T1000 (cell line): Measurements from ENCODE around the gene UGT3A2.

Experiments
- DNase-seq: peaks from one replicate; lab custom pipeline; 2025; ENCODE audit warnings: mixed read lengths; lab: John Stamatoyannopoulos, UW

UGT3A2 gene

DNA sequence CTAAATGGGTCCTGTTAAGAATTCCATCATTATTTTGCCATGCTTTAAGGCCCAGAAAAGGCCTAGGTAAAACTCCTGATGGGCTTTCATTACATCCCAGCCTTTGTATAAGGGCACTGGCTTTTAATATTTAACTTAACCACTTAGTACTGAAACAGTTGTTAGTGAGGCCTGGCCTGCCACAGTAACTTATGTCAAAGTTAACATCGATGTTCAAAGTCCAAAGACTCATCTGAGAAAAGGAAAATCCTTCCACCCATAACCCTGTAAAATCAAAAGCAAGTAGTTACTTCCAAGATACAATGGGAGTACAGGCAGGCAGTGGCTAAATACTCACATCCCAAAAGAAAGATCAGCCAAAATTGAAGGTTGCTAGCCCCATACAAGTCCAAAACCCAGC is 60.5 kb downstream of the UGT3A2 start:
- no peak for DNase-seq

DNA sequence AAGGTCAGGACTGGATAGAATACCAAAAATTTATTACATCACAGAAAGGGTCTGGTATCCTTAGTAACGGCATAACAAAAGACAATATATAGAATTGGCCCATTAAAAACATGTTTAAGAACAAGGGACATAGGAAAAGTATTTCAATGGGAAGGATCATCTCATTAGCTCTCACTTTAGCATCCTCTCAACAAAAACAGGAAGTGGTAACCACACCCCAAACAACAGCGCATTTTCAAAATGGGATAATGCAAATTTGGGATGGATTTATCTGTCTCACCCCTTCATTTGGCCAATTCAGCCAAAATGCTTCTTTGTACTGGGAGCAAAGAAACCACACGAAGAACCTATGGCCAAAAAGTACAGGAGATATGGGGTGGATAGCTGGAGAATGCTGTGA is 65.7 kb downstream of the UGT3A2 start:
- DNase-seq, result no peak

DNA sequence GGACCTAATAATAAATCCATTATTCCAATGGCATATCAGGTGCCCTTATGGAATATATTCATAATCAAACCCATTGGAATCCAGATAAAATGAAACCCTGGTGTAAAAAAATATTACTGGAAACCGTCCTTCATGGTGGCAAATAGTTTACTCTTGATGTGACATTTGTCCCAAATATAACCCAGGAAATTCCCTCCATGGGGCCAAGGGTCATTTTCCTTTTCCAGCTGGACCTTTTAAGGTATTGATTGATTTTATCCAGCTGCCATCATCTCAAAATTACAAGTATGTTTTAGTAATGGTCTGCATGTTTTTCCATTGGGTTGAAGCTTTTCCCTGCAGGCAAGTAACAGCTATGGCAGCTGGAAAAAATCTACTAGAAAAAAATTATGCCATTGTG is 67.1 kb downstream of the UGT3A2 start:
- no peak for DNase-seq

DNA sequence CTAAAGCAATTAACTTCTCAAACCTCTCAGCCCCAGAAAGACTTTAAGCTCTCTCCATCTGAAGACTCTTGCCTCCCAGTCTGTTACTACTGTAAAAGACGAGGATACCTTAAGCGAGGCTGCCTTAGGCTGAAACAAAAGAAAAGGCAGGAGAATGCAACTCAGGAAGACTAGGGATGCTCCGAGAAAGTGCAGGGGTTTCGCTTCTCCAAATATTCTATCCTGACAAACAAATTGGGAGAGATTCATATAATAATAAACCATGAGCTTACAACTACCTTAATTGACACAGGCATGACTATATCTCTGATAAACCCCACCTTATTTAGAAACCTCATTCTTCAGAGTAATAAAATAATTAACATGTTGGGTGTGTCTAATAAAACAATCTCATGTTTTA is 70.6 kb downstream of the UGT3A2 start:
- DNase-seq, result no peak

DNA sequence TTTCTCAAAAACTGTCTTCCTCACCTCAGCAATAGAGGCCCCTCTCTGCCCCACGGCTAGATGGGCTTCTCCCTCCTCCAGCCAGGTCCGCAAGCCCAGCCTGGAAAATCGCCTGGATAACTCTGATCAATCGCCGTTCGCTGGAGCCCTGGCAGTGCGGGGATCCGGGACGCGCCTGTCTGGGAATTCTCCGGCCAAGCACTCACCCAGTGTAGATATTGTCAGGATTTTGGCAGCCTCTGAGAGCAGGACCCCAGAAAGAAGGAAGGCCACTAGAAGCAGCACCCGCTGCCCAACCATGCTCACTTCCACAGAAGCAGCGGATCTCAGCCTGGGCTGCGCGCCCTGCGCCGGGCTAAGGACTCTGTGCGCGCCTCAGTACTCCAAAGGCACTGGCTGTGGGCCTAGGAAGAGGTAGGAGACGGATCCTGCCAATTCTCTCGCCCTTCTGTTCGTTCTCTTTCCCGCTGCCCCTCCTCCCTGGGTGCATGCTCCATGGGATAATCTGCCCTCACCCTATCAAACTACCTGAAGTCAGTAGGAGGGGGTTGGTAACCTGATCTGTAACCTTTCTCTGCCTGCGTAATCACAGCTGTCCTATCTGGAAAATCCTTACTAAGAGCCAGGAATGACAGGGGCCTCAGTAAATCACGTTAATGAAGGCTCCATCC is 75.6 kb downstream of the UGT3A2 start, which contains the start of gene UGT3A1:
Gene UGT3A1 (minus strand): TSS at position 450 of the 671 bp plus-strand sequence. CDS start 150 bp downstream, at position 300.
- DNase-seq, result no peak

DNA sequence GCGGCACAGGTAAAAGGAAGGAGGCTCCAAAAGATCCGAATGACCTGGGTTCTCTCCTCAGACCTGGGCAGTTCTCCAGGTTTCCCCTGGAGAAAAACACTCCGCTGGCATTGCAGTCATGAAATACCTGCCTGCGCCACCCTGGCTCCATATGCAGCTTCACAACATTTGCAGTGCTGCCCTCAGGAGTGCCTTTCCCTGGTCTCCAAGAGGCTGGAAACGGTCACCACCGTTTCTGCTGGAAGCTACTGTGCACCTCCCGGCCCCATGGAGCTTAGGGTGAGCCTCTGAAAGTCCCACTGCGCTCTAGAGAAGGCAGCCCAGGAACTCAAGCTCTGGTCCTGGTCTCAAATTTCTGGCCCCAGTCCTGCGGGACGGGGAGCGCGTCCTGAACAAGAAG is 76.2 kb downstream of the UGT3A2 start:
- no peak for DNase-seq

DNA sequence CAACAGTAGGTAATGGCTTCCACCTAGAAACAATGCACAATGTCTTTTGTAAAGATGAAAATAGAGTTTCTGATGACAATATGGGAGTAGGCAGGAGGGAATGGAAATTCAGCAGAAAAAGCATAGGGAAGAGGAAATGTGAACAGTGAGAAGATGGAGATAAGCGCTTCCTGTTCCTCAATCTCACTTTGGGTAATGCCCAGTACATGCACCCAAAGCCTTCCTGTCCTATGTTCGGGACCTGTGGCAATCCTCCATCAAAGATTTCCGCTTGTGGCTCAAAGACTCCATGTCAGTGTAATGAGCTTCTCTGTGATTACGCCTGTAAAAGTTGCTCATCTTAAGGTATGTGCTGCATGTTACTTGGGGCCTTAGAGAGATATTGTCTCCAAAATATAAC is 78.2 kb downstream of the UGT3A2 start:
- no peak for DNase-seq

DNA sequence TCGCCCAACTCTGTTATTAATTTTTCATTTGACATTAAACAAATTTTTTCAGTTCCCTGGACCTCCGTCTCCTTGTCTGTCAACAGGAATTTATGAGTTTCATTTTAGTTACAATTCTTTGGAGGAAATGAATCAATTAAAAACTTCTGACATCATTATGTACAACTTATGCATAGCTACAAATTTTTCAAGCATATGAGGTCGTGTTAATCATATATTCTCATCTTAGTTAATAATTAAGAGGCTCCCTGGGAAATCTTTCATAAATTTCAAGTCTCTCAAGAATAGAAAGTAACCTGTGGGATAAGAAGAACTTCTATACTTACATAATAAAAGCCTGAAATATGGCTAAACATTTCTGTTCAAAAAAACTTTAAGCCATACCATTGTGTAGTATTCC is 78.9 kb downstream of the UGT3A2 start:
- no peak for DNase-seq
